Liver (tissue), 3 donors: ENCODE data around the gene KIRREL1.

ENCODE experiments used
- EGR1 ChIP-seq, 2 donors: IDR thresholded peaks; 2 replicates each; pipeline ENCODE4 v1.6.1; 2016 to 2018; ENCODE audit warnings: antibody characterized with exemption in 2 of 2, low read depth in 2 of 2
- FOXA1 ChIP-seq: IDR thresholded peaks from 2 replicates; pipeline ENCODE4 v1.6.1; 2016; ENCODE audit warnings: antibody characterized with exemption
- FOXA2 ChIP-seq: IDR thresholded peaks from 2 replicates; pipeline ENCODE4 v1.6.1; 2016; ENCODE audit warnings: antibody characterized with exemption
- HNF4A ChIP-seq, 2 donors: conservative IDR thresholded peaks; 2 replicates each; pipeline ENCODE4 v1.6.1; 2016; ENCODE audit warnings: antibody characterized with exemption in 2 of 2, mild to moderate bottlenecking in 2 of 2
- JUND ChIP-seq, 2 donors: IDR thresholded peaks; 2 replicates each; pipeline ENCODE4 v1.6.1; 2016; ENCODE audit warnings: antibody characterized with exemption in 2 of 2
- RAD21 ChIP-seq, 2 donors: IDR thresholded peaks; 2 replicates each; pipeline ENCODE4 v1.6.1; 2016; ENCODE audit warnings: antibody characterized with exemption in 2 of 2, mild to moderate bottlenecking in 2 of 2
- RXRA ChIP-seq, 2 donors: IDR thresholded peaks; 2 replicates each; pipeline ENCODE4 v1.6.1; 2017 to 2018; ENCODE audit warnings: antibody characterized with exemption in 2 of 2, mild to moderate bottlenecking in 1 of 2
- SP1 ChIP-seq: IDR thresholded peaks from 2 replicates; pipeline ENCODE4 v1.6.1; 2018; ENCODE audit warnings: antibody characterized with exemption, mild to moderate bottlenecking
- TAF1 ChIP-seq: conservative IDR thresholded peaks from 2 replicates; pipeline ENCODE4 v1.6.1; 2016; ENCODE audit warnings: antibody characterized with exemption, mild to moderate bottlenecking
- TF ChIP-seq, protein P1 (sequence below): fragments of 150-350 bp; IDR thresholded peaks from 2 replicates; pipeline ENCODE4 v1.5.1; 2017; ENCODE audit warnings: improper control_type of control experiment, low read depth, low read length; ENCODE audit not compliant: missing input control
- TF ChIP-seq, protein P2 (sequence below): IDR thresholded peaks from 2 replicates; pipeline ENCODE4 v1.6.1; 2016; ENCODE audit warnings: antibody characterized with exemption
- TF ChIP-seq, protein P3 (sequence below): IDR thresholded peaks from 2 replicates; pipeline ENCODE4 v1.6.1; 2016; ENCODE audit warnings: antibody characterized with exemption, mild to moderate bottlenecking
- TF ChIP-seq, protein P4 (sequence below): IDR thresholded peaks from 2 replicates; pipeline ENCODE4 v1.6.1; 2016; ENCODE audit warnings: antibody characterized with exemption
- TF ChIP-seq, protein P5 (sequence below): IDR thresholded peaks from 2 replicates; pipeline ENCODE4 v1.6.1; 2016; ENCODE audit warnings: antibody characterized with exemption
- donor health status: healthy.
- donor health status: healthy.

DNA sequence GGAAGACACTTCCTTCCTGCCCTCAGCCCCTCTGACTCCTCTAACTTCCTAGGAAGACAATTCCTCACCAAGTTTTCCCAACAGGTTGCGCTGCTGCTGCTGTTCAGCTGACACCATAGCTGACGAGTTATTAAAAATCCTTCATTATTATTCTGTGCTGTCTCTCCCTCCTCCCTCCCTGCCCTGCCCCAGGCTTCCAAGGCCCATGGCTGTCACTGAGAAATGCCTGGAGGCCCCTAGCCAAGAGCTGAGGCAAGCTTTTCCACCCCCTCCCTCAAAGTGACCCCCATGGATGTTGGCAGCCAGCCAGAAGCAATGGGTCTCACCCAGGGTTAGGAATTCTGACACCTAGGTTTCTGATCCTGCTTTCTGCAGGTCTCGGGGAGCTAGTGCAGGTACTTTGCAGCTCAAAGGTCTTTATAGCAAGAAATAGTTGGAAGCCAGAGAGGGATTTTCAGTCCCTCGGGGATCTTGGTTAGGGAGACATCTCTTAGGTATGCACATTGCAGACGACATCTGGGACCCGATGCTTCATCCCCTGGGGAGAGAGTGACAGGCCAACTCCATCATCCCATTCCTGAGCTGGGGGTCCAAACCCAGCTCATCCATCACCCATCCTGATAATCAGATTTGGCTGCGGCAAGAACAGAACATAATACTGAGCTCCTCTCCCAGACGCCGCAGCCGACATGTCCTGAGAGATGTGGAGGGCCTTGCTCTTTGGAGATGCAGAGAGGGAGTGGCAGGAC is 65.0 kb downstream of the KIRREL1 start:
- TF ChIP-seq, protein P1, sequence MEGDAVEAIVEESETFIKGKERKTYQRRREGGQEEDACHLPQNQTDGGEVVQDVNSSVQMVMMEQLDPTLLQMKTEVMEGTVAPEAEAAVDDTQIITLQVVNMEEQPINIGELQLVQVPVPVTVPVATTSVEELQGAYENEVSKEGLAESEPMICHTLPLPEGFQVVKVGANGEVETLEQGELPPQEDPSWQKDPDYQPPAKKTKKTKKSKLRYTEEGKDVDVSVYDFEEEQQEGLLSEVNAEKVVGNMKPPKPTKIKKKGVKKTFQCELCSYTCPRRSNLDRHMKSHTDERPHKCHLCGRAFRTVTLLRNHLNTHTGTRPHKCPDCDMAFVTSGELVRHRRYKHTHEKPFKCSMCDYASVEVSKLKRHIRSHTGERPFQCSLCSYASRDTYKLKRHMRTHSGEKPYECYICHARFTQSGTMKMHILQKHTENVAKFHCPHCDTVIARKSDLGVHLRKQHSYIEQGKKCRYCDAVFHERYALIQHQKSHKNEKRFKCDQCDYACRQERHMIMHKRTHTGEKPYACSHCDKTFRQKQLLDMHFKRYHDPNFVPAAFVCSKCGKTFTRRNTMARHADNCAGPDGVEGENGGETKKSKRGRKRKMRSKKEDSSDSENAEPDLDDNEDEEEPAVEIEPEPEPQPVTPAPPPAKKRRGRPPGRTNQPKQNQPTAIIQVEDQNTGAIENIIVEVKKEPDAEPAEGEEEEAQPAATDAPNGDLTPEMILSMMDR, result no peak
- TF ChIP-seq, protein P2, sequence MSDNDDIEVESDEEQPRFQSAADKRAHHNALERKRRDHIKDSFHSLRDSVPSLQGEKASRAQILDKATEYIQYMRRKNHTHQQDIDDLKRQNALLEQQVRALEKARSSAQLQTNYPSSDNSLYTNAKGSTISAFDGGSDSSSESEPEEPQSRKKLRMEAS, result no peak
- no peak for TF ChIP-seq RXRA (IDR thresholded peaks at IDR 0.05)
- TF ChIP-seq, protein P3, sequence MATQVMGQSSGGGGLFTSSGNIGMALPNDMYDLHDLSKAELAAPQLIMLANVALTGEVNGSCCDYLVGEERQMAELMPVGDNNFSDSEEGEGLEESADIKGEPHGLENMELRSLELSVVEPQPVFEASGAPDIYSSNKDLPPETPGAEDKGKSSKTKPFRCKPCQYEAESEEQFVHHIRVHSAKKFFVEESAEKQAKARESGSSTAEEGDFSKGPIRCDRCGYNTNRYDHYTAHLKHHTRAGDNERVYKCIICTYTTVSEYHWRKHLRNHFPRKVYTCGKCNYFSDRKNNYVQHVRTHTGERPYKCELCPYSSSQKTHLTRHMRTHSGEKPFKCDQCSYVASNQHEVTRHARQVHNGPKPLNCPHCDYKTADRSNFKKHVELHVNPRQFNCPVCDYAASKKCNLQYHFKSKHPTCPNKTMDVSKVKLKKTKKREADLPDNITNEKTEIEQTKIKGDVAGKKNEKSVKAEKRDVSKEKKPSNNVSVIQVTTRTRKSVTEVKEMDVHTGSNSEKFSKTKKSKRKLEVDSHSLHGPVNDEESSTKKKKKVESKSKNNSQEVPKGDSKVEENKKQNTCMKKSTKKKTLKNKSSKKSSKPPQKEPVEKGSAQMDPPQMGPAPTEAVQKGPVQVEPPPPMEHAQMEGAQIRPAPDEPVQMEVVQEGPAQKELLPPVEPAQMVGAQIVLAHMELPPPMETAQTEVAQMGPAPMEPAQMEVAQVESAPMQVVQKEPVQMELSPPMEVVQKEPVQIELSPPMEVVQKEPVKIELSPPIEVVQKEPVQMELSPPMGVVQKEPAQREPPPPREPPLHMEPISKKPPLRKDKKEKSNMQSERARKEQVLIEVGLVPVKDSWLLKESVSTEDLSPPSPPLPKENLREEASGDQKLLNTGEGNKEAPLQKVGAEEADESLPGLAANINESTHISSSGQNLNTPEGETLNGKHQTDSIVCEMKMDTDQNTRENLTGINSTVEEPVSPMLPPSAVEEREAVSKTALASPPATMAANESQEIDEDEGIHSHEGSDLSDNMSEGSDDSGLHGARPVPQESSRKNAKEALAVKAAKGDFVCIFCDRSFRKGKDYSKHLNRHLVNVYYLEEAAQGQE, result no peak
- TF ChIP-seq, protein P4, sequence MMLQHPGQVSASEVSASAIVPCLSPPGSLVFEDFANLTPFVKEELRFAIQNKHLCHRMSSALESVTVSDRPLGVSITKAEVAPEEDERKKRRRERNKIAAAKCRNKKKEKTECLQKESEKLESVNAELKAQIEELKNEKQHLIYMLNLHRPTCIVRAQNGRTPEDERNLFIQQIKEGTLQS, result no peak
- no peak for TF ChIP-seq RAD21 (IDR thresholded peaks at IDR 0.05)
- TF ChIP-seq SP1, result no peak
- TF ChIP-seq HNF4A (conservative IDR thresholded peaks at IDR 0.05), result no peak
- no peak for TF ChIP-seq EGR1 (IDR thresholded peaks at IDR 0.05; ENCODE audit: low read depth in 2 of 2)
- TF ChIP-seq, protein P5, sequence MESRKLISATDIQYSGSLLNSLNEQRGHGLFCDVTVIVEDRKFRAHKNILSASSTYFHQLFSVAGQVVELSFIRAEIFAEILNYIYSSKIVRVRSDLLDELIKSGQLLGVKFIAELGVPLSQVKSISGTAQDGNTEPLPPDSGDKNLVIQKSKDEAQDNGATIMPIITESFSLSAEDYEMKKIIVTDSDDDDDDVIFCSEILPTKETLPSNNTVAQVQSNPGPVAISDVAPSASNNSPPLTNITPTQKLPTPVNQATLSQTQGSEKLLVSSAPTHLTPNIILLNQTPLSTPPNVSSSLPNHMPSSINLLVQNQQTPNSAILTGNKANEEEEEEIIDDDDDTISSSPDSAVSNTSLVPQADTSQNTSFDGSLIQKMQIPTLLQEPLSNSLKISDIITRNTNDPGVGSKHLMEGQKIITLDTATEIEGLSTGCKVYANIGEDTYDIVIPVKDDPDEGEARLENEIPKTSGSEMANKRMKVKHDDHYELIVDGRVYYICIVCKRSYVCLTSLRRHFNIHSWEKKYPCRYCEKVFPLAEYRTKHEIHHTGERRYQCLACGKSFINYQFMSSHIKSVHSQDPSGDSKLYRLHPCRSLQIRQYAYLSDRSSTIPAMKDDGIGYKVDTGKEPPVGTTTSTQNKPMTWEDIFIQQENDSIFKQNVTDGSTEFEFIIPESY, result no peak
- TF ChIP-seq TAF1, result no peak
- no peak for TF ChIP-seq FOXA2
- TF ChIP-seq FOXA1, result no peak
- no peak for TF ChIP-seq JUND (IDR thresholded peaks at IDR 0.05)
